SK-N-SH treated with all-trans-retinoic acid at 6 μM for 48 hours (cell line): ENCODE data around the gene TMEFF2.

Experiments
- ATAC-seq: fragments of 200-7000 bp; cut with Tn5 transposase; 3 replicates; pipeline ENCODE4 v1.9.1; 2020; ENCODE audit warnings: mild to moderate bottlenecking, moderate library complexity
- ARNTL ChIP-seq: fragments of 450-650 bp; formaldehyde crosslinking; IDR thresholded peaks from 2 replicates; pipeline ENCODE4 v1.5.0; 2020; ENCODE audit warnings: low read depth, mild to moderate bottlenecking, moderate library complexity, borderline replicate concordance
- BACH2 ChIP-seq: fragments of 250-450 bp; sonication (Bioruptor Pico); IDR thresholded peaks from 2 replicates; pipeline ENCODE4 v1.9.0; 2021; ENCODE audit warnings: mild to moderate bottlenecking, borderline replicate concordance
- CSDC2 ChIP-seq: fragments of 250-450 bp; sonication (Bioruptor Pico); IDR thresholded peaks from 2 replicates; pipeline ENCODE4 v1.5.0; 2020; ENCODE audit warnings: mild to moderate bottlenecking, moderate library complexity
- ESRRG ChIP-seq: fragments of 250-450 bp; sonication (Bioruptor Pico); IDR thresholded peaks from 2 replicates; pipeline ENCODE4 v1.6.1; 2021; ENCODE audit warnings: mild to moderate bottlenecking
- GLIS3 ChIP-seq: fragments of 250-450 bp; sonication (Bioruptor Pico); IDR thresholded peaks from 2 replicates; pipeline ENCODE4 v1.5.0; 2020; ENCODE audit warnings: mild to moderate bottlenecking, moderate library complexity
- ISL1 ChIP-seq: fragments of 250-450 bp; sonication (Bioruptor Pico); IDR thresholded peaks from 2 replicates; pipeline ENCODE4 v2.1.2; 2022; ENCODE audit warnings: mild to moderate bottlenecking, moderate library complexity
- OSR1 ChIP-seq: fragments of 250-450 bp; sonication (Bioruptor Pico); IDR thresholded peaks from 2 replicates; pipeline ENCODE4 v1.8.0; 2022; ENCODE audit warnings: moderate library complexity, mild to moderate bottlenecking, inconsistent platforms
- PPARA ChIP-seq: fragments of 250-450 bp; sonication (Bioruptor Pico); IDR thresholded peaks from 2 replicates; pipeline ENCODE4 v1.5.0; 2020; ENCODE audit warnings: mild to moderate bottlenecking, borderline replicate concordance
- RARB ChIP-seq: fragments of 250-450 bp; sonication (Bioruptor Pico); IDR thresholded peaks from 2 replicates; pipeline ENCODE4 v1.8.0; 2021; ENCODE audit warnings: mild to moderate bottlenecking, moderate library complexity
- SNAI2 ChIP-seq: fragments of 250-450 bp; sonication (Bioruptor Pico); IDR thresholded peaks from 2 replicates; pipeline ENCODE4 v1.5.0; 2020; ENCODE audit warnings: mild to moderate bottlenecking, moderate library complexity
- TCF4 ChIP-seq: fragments of 250-450 bp; sonication (Bioruptor Pico); IDR thresholded peaks from 2 replicates; pipeline ENCODE4 v1.8.0; 2021; ENCODE audit warnings: mild to moderate bottlenecking, moderate library complexity, borderline replicate concordance
- TOX ChIP-seq: fragments of 250-450 bp; sonication (Bioruptor Pico); IDR thresholded peaks from 2 replicates; pipeline ENCODE4 v1.8.0; 2021; ENCODE audit warnings: mild to moderate bottlenecking, moderate library complexity, borderline replicate concordance
- ZC3H10 ChIP-seq: fragments of 250-450 bp; sonication (Bioruptor Pico); IDR thresholded peaks from 2 replicates; pipeline ENCODE4 v1.5.1; 2021; ENCODE audit warnings: mild to moderate bottlenecking, moderate library complexity
- ZFP30 ChIP-seq: fragments of 450-650 bp; formaldehyde crosslinking; IDR thresholded peaks from 2 replicates; pipeline ENCODE4 v1.5.0; 2022; ENCODE audit warnings: mild to moderate bottlenecking, moderate library complexity
- ZNF8 ChIP-seq: fragments of 450-650 bp; formaldehyde crosslinking; IDR thresholded peaks from 2 replicates; pipeline ENCODE4 v1.5.0; 2020; ENCODE audit warnings: mild to moderate bottlenecking, moderate library complexity
- TF ChIP-seq, protein P1 (sequence below): fragments of 250-450 bp; sonication (Bioruptor Pico); IDR thresholded peaks from 2 replicates; pipeline ENCODE4 v1.8.0; 2021; ENCODE audit warnings: low read depth, mild to moderate bottlenecking, moderate library complexity, borderline replicate concordance
- TF ChIP-seq, protein P2 (sequence below): fragments of 250-450 bp; sonication (Bioruptor Pico); IDR thresholded peaks from 2 replicates; pipeline ENCODE4 v1.5.1; 2020; ENCODE audit warnings: low read depth, mild to moderate bottlenecking, moderate library complexity
- TF ChIP-seq, protein P3 (sequence below): fragments of 250-450 bp; sonication (Bioruptor Pico); IDR thresholded peaks from 2 replicates; pipeline ENCODE4 v1.5.1; 2021; ENCODE audit warnings: mild to moderate bottlenecking, moderate library complexity
- TF ChIP-seq, protein P4 (sequence below): fragments of 250-450 bp; sonication (Bioruptor Pico); IDR thresholded peaks from 2 replicates; pipeline ENCODE4 v1.5.0; 2020; ENCODE audit warnings: mild to moderate bottlenecking, moderate library complexity
- TF ChIP-seq, protein P5 (sequence below): fragments of 250-450 bp; sonication (Bioruptor Pico); IDR thresholded peaks from 2 replicates; pipeline ENCODE4 v1.8.0; 2020; ENCODE audit warnings: mild to moderate bottlenecking, moderate library complexity, borderline replicate concordance

Gene TMEFF2

DNA sequence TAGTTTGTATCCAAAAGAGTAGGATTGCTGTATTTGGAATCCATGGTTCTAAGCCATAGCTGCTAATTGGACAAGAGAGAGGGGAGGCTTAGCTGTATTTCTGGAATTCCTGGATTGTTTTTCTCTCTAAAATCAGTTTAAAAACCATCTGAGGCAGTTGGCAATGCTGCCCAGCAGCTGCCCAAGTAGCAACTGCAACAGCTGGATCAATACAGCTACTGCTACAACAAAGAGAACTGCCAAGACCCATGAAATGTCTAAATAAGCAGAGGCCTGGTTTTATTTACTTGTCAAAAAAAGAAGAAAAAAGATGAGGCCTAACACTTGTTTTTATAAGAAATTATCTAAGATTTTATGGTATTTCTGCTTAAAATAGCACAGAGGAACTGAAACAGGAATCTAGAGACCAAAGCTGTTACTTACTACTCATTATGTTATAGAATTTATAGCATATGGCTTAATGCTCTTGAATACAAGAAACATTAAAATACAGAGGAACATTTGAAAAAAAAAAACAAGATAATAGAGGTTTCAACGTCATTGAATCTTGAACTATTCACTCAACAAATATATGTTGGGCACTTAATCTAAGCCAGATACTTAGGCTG, 39.1 kb downstream of the TMEFF2 start:
- no peak for ATAC-seq
- TF ChIP-seq ARNTL (CRISPR knock-in tag) (no peak), BACH2 (CRISPR knock-in tag) (no peak), ZFP30 (CRISPR knock-in tag) (no peak), RARB (CRISPR knock-in tag) (no peak), ZC3H10 (no peak), PPARA (no peak), TCF4 (CRISPR knock-in tag) (no peak), CSDC2 (CRISPR knock-in tag) (no peak)
- TF ChIP-seq, protein P1, sequence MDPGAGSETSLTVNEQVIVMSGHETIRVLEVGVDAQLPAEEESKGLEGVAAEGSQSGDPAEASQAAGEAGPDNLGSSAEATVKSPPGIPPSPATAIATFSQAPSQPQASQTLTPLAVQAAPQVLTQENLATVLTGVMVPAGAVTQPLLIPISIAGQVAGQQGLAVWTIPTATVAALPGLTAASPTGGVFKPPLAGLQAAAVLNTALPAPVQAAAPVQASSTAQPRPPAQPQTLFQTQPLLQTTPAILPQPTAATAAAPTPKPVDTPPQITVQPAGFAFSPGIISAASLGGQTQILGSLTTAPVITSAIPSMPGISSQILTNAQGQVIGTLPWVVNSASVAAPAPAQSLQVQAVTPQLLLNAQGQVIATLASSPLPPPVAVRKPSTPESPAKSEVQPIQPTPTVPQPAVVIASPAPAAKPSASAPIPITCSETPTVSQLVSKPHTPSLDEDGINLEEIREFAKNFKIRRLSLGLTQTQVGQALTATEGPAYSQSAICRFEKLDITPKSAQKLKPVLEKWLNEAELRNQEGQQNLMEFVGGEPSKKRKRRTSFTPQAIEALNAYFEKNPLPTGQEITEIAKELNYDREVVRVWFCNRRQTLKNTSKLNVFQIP (CRISPR knock-in tag) = no peak

DNA sequence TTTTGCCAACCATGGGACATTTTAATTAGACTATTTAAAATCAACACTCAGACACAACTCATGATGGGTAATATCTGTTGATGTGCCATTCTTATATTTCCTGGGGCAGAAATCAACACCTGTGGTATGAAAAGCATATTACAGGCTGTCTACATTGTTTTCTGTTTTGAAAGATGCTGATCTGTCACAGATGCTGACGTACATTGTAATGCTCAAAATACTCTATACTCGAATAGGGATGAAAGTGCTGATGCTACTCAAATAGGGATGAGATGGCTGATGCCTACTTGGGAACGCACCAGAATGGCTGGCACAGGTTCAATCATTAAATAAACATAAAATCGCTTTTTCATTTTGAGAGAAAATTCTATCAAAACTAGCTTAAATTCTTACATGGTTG, 41.2 kb downstream of the TMEFF2 start:
- ATAC-seq = no peak
- TF ChIP-seq BACH2 (CRISPR knock-in tag) (no peak), ESRRG (CRISPR knock-in tag) (no peak), CSDC2 (CRISPR knock-in tag) (no peak), ZC3H10 (no peak), SNAI2 (no peak), ZNF8 (CRISPR knock-in tag) (no peak), ZFP30 (CRISPR knock-in tag) (no peak), OSR1 (CRISPR knock-in tag) (no peak), ARNTL (CRISPR knock-in tag) (no peak), TOX (CRISPR knock-in tag) (no peak), GLIS3 (CRISPR knock-in tag) (no peak)
- TF ChIP-seq, protein P2, sequence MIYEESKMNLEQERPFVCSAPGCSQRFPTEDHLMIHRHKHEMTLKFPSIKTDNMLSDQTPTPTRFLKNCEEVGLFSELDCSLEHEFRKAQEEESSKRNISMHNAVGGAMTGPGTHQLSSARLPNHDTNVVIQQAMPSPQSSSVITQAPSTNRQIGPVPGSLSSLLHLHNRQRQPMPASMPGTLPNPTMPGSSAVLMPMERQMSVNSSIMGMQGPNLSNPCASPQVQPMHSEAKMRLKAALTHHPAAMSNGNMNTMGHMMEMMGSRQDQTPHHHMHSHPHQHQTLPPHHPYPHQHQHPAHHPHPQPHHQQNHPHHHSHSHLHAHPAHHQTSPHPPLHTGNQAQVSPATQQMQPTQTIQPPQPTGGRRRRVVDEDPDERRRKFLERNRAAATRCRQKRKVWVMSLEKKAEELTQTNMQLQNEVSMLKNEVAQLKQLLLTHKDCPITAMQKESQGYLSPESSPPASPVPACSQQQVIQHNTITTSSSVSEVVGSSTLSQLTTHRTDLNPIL (CRISPR knock-in tag) = no peak
- TF ChIP-seq, protein P3, sequence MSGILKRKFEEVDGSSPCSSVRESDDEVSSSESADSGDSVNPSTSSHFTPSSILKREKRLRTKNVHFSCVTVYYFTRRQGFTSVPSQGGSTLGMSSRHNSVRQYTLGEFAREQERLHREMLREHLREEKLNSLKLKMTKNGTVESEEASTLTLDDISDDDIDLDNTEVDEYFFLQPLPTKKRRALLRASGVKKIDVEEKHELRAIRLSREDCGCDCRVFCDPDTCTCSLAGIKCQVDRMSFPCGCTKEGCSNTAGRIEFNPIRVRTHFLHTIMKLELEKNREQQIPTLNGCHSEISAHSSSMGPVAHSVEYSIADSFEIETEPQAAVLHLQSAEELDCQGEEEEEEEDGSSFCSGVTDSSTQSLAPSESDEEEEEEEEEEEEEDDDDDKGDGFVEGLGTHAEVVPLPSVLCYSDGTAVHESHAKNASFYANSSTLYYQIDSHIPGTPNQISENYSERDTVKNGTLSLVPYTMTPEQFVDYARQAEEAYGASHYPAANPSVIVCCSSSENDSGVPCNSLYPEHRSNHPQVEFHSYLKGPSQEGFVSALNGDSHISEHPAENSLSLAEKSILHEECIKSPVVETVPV = no peak
- TF ChIP-seq, protein P4, sequence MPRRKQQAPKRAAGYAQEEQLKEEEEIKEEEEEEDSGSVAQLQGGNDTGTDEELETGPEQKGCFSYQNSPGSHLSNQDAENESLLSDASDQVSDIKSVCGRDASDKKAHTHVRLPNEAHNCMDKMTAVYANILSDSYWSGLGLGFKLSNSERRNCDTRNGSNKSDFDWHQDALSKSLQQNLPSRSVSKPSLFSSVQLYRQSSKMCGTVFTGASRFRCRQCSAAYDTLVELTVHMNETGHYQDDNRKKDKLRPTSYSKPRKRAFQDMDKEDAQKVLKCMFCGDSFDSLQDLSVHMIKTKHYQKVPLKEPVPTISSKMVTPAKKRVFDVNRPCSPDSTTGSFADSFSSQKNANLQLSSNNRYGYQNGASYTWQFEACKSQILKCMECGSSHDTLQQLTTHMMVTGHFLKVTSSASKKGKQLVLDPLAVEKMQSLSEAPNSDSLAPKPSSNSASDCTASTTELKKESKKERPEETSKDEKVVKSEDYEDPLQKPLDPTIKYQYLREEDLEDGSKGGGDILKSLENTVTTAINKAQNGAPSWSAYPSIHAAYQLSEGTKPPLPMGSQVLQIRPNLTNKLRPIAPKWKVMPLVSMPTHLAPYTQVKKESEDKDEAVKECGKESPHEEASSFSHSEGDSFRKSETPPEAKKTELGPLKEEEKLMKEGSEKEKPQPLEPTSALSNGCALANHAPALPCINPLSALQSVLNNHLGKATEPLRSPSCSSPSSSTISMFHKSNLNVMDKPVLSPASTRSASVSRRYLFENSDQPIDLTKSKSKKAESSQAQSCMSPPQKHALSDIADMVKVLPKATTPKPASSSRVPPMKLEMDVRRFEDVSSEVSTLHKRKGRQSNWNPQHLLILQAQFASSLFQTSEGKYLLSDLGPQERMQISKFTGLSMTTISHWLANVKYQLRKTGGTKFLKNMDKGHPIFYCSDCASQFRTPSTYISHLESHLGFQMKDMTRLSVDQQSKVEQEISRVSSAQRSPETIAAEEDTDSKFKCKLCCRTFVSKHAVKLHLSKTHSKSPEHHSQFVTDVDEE = no peak

DNA sequence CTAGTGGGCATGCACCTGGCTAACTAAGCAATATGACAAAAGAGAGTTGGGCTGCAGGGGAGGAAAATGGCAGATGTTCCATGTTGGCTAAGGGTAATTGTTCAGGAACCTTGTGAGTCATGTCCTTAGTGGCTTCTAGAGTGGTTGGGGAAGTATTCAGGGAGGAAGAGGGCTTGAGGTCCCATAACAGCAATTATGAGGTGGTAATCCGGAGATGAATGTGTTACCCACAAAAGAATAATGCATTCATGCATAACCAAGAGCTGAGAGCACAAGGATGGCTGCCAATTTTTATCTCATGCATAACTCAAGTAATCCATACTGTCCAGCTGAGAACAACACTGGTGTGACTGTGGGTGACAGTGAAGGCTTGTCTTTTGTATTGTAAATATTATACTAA, 42.9 kb downstream of the TMEFF2 start:
- ATAC-seq = no peak
- TF ChIP-seq ARNTL (CRISPR knock-in tag) (no peak), ZFP30 (CRISPR knock-in tag) (no peak), RARB (CRISPR knock-in tag) (no peak), ZNF8 (CRISPR knock-in tag) (no peak), ESRRG (CRISPR knock-in tag) (no peak), BACH2 (CRISPR knock-in tag) (no peak), TCF4 (CRISPR knock-in tag) (no peak), ISL1 (CRISPR knock-in tag) (no peak), ZC3H10 (no peak)
- TF ChIP-seq, protein P5, sequence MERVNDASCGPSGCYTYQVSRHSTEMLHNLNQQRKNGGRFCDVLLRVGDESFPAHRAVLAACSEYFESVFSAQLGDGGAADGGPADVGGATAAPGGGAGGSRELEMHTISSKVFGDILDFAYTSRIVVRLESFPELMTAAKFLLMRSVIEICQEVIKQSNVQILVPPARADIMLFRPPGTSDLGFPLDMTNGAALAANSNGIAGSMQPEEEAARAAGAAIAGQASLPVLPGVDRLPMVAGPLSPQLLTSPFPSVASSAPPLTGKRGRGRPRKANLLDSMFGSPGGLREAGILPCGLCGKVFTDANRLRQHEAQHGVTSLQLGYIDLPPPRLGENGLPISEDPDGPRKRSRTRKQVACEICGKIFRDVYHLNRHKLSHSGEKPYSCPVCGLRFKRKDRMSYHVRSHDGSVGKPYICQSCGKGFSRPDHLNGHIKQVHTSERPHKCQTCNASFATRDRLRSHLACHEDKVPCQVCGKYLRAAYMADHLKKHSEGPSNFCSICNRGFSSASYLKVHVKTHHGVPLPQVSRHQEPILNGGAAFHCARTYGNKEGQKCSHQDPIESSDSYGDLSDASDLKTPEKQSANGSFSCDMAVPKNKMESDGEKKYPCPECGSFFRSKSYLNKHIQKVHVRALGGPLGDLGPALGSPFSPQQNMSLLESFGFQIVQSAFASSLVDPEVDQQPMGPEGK (CRISPR knock-in tag) = no peak
- TF ChIP-seq, protein P4 = no peak
- TF ChIP-seq, protein P1 (CRISPR knock-in tag) = no peak
